ENCODE results near the gene SMYD5. TPM values are rescaled to one million over a fixed set of nuclear protein-coding genes. Genes with fewer than 3 reads are reported as not detected.
"Not testable (repeated sequence)": the region's sequence is repeated elsewhere in the genome, so short reads cannot be mapped to it uniquely, and the experiment has no call there.

SMYD5 gene
- total RNA-seq, 1 donor from 2014 or later = 15.4 TPM

DNA sequence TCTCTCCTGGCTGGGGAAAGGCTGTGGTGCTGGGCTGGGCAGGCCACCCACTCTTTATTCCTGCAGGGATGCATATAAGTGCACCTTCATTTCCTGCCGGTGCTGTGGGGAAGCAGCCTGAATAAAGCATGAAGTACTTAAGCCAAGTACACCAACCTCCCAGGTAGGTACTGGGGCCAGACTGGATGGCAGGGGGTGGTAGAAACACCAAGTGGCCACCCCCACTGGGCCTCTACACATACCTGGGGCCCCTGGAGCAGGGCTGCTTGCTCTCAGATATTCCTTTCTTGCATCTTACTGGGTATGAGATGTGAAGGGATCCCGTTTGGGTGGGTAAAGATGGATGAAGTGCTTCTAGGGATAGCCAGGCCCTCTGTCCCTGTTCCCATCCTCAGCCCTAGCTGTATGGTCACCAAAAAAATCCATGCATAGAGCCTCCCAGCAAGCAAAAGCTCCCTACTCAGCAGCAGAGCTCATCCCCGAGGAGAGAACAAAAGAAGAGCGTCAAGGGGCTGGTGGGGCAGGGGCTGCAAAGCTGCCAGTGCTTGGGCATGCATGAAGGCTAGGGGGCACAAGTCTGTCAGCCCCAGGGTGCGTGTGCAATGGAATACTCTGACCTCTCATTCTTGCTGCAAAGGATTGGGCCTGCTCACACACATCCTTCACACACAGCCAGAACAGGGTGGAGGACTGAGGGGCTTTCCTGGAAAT, 42.0 kb downstream of the SMYD5 start:
- intact Hi-C loops (cut with micrococcal nuclease) = no loop called here
- ATAC-seq (no peak), DNase-seq (no peak)

DNA sequence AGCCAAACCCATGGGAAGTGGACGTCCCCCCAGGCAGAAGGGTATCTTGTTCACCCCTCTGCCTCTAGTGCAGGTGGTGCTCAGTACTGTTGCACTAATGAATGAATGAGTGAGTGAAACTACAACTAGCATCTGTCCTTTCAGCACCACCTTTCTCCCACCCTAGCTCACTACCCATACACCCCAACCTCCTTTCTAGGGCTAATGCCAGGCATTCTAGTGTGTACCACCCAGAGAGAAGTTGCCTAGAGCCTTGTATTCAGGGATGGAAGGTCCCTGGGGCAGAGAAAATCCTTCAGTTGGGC, 42.5 kb downstream of the SMYD5 start:
- DNase-seq (no peak), ATAC-seq (no peak)
- intact Hi-C loops (cut with micrococcal nuclease) = no loop called here

GRCh38 chr2:73257021-73257420, 43.0 kb downstream of the SMYD5 start:
- DNase-seq (no peak), ATAC-seq (no peak)
- intact Hi-C loops (cut with micrococcal nuclease) = no loop called here

GRCh38 chr2:73257425-73258125, 43.5 kb downstream of the SMYD5 start:
- DNase-seq = peak; percentile 55
- intact Hi-C loops (cut with micrococcal nuclease) = no loop called here
- no peak for ATAC-seq

- no peak for ATAC-seq
- intact Hi-C loops (cut with micrococcal nuclease) = no loop called here
- no peak for DNase-seq
Measured at GRCh38 chr2:73258186-73258912, 44.3 kb downstream of the SMYD5 start.

GRCh38 chr2:73258913-73259215, 44.8 kb downstream of the SMYD5 start:
- no peak for DNase-seq

GRCh38 chr2:73259276-73259675, 45.2 kb downstream of the SMYD5 start:
- ATAC-seq = no peak
- intact Hi-C loops (cut with micrococcal nuclease) = no loop called here
- no peak for DNase-seq

More at GRCh38 chr2:73258913-73259215, 44.8 kb downstream of the SMYD5 start:
- ATAC-seq = no peak
- intact Hi-C loops (cut with micrococcal nuclease) = no loop called here

DNA sequence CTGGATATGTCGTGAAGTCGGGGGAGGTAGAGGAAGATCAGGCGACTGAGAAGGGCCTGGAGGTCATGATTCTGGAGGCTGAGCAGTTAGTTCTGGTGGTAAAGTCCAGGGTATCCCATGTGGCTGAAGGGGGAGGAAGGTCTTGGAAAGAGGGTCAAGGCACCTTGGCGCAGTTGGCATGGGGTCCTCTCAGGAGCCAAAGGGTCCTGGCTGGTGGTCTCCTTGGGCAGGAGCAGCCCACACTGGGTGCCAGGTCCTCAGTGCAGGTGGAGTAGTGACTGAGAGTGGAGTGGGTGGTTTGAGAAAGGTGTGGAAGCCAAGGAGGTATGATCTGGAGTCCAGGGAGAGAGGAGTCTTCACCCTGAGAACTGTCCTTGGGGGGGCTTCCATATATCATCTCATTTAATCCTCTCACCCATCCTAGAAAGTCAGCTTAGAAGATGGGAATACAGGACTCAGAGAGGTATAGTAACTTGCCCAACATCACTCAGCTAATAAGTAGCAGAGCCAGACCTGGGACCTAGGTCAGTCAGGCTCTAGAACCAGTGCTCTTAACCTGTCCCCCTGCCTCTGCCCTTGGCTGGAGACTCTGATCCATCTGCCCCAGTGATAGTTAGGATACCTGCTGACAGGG, 45.8 kb downstream of the SMYD5 start:
- DNase-seq (no peak), ATAC-seq (no peak)
- intact Hi-C loops (cut with micrococcal nuclease) = no loop called here

DNA sequence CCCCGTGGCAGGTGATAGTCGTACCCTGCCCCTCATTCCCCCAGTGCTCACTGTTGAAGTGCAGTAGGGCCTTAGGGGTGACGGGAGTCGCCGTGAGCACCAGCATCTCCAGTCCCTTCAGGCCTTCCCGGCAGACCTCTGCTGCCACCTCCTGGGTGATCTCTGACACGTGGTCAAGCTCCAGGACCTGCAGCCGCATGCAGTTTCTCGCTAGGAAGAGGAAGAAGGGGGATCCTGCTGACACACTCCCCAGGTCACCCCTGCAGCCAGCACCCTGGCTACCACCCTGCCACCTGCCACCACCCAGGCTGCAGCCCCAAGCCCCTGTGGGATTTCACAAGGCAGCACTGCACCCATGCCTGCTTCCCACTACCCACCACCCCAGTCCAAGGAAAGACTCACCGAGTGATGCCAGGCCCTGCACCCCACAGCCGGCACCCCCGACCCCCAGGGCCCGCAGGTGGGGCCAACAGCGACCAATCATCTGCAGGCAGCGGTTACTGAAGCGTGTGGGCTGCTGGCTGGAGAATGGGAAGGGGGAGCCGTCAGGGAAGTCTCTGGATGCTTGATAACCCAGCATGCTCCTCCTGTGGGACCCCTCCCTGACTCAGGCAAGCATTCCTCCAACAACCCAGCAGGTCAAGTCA, 46.4 kb downstream of the SMYD5 start:
- DNase-seq (peak; percentile 59), ATAC-seq (peak; percentile 72)
- intact Hi-C loops (cut with micrococcal nuclease) = no loop called here

- intact Hi-C loops (cut with micrococcal nuclease) = no loop called here
- DNase-seq (no peak), ATAC-seq (no peak)
Measured at GRCh38 chr2:73262108-73262651, 48.1 kb downstream of the SMYD5 start.

- DNase-seq; intact Hi-C loops (cut with micrococcal nuclease); ATAC-seq: not testable (repeated sequence)
Measured at GRCh38 chr2:73262691-73263429, 48.8 kb downstream of the SMYD5 start.

DNA sequence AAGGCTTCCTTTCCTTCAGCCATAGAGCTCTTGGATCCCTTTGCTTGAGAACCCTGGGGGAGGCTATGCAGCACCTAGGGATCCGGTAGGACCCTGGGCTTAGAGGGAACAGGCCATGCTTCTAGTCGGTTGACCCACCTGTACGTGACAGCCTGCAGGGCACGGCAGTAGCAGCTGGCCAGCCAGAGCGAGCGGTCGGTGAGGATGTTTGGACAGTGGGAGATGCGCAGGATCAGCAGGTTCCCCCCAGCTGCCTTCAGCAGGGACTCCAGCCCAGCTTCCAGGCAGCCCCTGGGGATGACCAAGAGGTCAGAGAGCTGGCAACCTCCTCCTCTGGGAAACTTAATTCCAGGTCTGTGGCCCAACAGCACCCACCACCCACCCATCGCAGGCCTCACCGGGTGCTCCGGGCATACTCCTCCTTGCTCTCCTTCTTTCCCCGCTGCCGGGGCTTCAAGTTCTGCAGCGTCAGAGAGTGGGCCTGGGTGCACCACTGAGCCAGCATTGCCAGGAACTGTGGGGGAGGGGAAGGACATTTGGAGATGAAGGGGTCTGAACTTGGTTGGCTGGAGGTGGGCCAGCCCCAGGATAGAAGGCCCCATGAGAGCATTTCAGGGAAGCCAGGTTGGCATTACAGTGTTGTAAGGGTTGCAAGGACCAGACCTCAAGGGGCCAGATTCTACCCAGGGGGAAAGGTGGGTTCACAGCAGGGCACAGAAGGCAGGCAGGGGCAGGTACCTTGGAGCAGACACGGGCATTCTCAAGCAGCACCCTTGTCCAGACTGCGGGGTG, 49.7 kb downstream of the SMYD5 start:
- ATAC-seq (no peak), DNase-seq (no peak)
- intact Hi-C loops (cut with micrococcal nuclease) = no loop called here

DNA sequence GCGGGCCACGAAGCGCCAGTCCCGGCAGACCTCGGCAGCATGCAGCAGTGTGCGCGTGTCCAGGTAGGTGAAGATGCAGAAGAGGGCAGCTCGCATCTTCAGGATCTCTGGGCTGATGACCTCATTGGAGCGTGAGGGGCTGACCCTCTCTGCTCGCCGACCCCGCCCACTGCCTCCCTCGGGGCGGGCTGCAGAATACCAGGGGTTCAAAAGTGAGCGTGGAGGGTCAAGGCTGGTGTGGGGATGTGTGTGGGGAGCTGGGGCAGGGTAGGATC, 50.2 kb downstream of the SMYD5 start:
- ATAC-seq (no peak), DNase-seq (no peak)
- intact Hi-C loops (cut with micrococcal nuclease) = no loop called here

- intact Hi-C loops (cut with micrococcal nuclease) = no loop called here
- ATAC-seq (no peak), DNase-seq (no peak)
Measured at GRCh38 chr2:73264783-73265182, 50.7 kb downstream of the SMYD5 start.

- intact Hi-C loops (cut with micrococcal nuclease) = no loop called here
- no peak for DNase-seq
- ATAC-seq = no peak
Measured at GRCh38 chr2:73265298-73266060, 51.4 kb downstream of the SMYD5 start.

GRCh38 chr2:73266061-73266901, 52.2 kb downstream of the SMYD5 start:
- ATAC-seq = no peak
- DNase-seq = no peak
- intact Hi-C loops (cut with micrococcal nuclease) = no loop called here

GRCh38 chr2:73267008-73267407, 53.0 kb downstream of the SMYD5 start:
- ATAC-seq = no peak
- intact Hi-C loops (cut with micrococcal nuclease) = no loop called here

More at GRCh38 chr2:73267008-73267407, 53.0 kb downstream of the SMYD5 start:
- DNase-seq = no peak
